ENCODE results near the gene DYNLT3. TPM values are rescaled to one million over a fixed set of nuclear protein-coding genes. Genes with fewer than 3 reads are reported as not detected.

Gene DYNLT3
- total RNA-seq, 1 experiment from 2014 or later = 50.9 TPM

DNA sequence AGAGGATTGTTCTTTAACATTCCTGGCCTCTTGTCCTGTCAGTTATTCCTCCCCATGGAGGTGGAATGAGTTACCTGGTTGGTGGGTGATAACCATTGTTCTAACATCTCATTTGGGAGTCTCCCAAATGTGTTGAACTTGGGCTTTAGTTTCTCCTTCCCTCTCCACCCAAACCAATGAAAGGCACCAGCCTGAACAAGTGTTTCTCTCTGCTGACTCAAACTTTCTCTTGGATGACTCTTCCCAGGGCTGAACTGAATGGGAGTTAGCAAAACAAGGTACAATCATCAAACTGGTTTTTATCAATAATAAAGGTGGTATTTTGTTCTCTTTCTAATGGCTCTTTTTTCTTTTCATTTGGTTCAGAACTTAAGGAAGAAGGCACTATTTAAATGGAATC lies 2.7 kb downstream of the DYNLT3 start:
- DNase-seq (ENCODE audit: low read depth) = no peak

DNA sequence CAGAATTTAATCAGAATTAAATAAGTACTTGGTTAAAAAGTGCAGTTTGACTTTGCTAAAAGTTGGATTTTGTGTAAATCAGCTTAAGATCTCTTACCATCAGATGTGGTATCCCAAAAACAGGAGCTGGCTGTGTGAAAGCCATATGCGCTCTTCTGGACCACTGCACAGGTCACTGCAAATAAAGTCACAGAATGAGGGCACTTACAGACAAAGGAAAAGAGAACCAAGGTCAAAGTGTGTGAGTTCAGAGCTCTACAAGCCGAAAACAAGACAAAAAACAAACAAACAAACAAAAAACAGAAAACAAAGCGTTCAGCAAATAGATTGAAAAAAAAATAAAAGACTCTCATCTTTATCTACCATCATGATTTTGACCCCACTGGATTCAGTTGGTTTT lies 6.4 kb downstream of the DYNLT3 start:
- DNase-seq (ENCODE audit: low read depth) = no peak

DNA sequence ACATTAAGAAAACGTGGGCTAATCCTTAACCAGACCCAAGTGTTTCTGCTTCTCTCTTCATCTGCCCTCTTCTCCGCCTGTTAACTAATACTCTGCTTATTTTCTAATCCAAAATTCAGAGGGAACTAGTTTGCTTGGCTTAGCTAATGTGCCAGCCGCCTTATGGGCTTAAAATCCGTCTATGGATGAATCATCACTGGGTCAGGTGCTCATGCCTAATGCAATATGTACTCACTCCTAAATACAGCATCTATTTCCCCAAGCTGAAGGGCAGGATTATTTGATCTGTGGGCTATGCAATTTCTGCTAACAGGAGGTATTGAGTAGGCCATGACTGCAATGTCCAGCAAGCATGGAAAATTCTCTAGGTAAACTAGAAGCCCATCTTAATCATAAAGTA lies 12.4 kb downstream of the DYNLT3 start:
- no peak for DNase-seq (ENCODE audit: low read depth)

DNA sequence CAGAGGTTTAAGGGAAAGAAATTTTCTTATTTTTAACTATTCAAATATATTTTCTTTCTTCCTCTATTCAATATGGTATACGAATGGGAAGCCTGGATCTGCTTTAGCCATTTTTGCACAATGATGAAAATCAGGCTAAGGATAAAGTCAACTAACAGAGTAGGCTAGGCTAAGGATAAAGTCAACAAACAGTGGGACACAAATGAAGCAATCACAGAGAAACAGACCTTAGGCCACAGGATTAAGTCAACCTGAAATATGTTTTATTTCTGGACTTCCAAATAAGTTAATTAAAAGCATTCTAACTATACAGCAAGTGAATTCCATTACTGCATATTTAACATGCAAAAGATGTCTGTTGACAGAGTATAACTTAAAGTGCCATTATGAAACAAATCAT lies 17.0 kb downstream of the DYNLT3 start:
- no peak for DNase-seq (ENCODE audit: low read depth)

DNA sequence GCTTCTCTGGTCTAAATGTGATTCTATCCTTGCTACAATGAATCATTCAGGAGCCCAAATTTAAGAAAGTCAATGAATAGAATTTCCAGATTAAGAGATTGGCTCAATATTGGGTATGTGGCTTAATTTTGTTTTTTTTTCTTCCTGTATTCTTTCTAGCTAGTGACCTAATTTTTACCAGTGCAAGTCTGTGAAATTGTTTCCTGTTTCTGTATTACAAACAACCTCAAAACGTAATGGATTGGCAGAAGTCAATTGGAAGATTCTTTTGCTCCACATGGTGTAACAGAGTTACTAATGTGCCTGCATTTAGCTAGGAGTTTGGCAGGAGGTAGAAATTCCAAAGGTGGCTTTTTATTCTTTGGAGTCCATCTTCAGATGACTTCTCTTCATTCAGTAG lies 17.6 kb downstream of the DYNLT3 start:
- DNase-seq (ENCODE audit: low read depth) = no peak

DNA sequence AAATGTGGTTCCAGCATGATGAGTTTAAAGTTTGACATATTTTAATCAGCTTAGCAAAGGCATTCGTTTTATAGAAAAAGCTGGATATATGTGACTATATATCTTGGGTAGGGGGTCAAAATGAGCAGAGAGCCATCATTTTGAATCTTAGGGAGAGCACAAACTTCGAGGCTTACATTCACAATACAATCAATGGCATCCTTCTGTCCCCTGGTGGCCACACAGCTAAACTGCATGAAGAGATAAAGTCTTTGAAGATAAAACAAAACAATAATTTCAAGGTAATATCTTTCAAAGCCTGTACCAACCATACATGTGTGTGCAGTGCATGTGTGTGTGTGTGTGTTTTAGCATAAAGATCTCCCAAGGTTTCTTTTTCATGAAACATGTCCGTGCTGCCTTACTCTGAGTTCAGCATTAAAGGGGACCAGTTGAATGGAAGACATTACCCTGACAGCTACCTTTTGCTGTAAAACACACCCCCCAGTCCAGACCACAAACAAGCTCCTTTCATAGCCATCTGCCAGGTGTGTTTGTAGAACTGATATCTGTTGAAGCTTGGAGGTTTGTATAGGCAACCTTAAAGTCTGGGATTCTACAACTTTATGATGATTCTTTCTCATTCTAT lies 22.0 kb downstream of the DYNLT3 start:
- peak; percentile 29 for DNase-seq (ENCODE audit: low read depth)

DNA sequence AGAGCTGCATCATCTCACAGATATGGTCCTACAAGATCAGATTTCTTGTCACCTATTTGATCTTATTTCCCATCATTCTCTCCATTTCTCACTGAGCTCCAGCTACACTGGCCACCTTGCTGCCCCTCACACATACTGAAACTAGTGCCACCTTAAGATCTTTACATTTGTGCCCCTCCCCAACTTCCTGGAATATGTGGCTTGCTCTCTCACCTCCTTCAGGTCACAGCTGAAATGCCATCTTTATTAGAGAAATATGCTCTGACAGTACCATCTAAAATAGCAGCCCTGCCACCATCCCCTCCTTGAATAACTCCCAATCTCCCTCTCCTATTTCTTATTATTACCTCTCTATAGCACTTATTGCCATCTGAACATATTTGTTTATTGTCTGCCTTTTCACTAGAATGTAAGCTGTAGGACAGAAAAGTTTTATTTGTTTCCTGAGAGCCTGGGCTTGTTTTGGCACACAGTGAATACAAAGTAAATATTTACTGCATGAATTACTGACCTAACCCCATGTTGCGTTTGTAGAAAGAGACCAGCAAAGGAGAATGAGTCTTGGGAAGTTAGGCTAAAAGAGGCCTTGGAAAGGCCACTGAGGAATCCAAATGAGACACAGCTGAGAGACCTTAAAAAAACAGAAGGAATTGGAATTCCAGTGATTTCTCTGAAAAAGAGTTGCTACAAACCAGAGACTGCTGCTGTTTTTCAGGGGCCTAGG lies 22.7 kb downstream of the DYNLT3 start:
- no peak for DNase-seq (ENCODE audit: low read depth)

DNA sequence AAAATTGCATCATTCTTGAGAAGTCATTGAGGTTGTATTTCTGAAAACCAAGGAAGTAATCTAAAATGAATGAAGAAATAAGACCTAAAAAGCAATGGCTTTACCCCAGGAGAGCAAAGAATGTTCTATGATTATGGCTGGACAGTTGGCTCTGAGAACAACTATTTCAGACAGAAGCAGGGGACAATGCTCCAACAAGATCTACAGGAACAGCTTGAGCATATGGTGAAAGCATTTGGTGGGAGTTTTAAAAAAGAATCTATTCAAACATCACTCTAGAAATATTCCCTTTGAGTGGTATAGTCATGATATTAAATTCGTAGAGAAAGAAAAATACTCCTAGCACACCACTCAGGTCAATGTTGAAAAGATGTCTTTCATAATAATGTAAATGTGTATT lies 26.7 kb downstream of the DYNLT3 start:
- no peak for DNase-seq (ENCODE audit: low read depth)

DNA sequence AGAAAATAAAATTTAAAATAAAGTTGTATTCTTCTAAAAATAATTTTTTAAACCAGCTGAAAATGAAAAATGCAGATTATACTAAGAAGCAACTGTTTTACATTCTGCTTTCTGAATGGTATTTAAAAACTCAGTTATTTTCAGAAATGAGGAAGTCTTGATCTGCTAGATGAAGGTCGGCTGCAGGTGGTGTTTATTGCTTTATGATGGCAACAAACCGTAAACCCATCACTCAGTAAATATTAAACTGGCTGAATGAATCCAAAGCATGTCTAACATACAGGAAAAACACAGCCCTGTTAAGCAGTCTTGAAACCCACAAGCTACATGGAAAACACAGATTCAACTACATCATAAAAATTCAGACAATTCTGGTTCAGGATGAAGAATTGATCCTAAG lies 29.3 kb downstream of the DYNLT3 start:
- DNase-seq (ENCODE audit: low read depth) = no peak

DNA sequence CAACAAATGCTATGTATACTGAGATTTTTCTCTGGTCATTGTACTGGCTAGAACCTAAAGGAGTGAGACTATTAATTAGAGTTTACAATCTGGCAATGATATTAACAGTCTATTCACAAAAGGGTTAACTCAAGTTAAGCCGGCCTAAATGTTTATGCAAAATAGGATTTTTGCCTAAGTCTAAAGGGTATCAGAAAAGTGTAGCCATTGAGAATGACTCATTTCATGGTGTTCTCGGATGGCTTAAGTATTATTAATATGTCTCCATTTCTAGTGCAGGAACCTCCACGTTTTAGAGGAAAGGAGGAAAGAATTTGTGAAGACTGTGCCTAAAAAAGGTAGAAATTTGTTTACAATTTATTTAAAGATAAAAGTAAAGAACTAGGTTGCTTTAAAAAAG lies 29.8 kb downstream of the DYNLT3 start:
- DNase-seq (ENCODE audit: low read depth) = no peak

DNA sequence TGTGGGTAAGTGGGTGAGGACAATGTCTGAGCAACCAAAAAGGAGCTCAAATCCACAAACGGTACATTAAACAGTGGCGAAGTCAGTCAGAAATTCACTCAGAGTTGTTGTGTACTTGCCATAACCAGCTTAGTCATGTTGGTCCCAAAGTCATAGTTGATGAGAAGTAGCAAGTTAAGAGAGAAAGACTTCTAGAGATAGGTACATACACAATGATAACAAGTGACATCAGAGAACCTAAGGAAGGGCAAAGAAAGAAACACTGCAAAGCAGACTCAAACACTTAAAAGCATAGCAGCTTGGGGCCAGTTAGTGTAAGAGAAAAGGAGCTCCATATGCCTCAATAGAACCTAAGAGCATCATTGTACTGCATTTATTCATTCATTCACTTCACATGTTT lies 30.2 kb downstream of the DYNLT3 start:
- DNase-seq (ENCODE audit: low read depth) = no peak

DNA sequence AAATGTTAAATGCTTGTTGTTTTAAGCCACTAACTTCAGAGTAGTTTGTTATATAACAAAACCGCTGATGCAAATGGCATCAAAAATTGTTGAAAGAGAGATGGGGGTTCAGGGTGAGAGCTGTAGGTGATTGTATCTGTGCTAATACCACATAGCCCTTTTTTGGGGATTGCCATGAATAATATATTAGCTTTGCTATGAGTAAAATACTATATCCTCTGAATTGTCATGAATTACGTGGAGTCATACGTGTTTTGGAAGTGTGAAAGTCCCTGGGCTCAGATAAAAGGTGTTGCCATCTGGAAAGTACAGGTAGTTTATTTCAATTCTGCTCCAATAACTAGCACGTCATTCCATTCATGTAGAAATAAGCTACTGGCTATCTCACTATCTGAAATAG lies 30.6 kb downstream of the DYNLT3 start:
- no peak for DNase-seq (ENCODE audit: low read depth)

DNA sequence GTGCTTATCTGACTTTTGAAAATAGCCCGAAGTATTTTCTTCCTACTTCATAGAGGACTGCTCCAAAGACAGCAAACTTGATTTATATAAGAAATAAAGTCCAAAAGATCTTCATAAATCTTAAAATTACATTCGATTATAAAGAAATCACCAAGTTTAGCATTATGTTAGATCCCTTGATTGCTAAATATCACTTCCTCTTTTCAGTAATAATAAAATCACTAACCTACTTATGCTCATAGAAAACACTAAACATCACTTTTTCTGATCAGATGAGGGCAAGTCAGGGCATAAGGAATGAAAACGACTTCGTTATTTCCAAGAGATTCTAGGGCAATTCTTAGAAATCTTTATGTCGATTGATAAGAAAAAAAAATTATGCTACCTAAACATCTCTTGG lies 32.0 kb downstream of the DYNLT3 start:
- DNase-seq (ENCODE audit: low read depth) = no peak

DNA sequence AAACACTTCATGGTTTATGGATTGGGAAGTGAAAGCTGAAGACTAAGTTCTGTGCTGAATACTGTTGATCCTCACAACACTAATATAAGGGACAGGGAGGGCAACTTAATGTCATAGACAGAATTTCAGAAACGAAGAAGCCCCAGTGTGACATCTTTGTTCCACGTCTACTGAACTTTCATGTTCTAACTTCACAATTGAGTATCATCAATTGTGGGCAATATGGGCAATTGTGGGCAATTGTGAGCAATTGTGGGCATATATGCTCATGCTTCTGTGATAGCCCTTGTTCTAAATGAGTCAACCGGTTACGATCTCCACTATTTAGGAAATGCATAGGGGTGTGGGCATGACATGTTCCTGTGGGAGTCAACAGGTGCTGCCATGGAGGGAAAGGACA lies 33.8 kb downstream of the DYNLT3 start:
- DNase-seq (ENCODE audit: low read depth) = no peak

DNA sequence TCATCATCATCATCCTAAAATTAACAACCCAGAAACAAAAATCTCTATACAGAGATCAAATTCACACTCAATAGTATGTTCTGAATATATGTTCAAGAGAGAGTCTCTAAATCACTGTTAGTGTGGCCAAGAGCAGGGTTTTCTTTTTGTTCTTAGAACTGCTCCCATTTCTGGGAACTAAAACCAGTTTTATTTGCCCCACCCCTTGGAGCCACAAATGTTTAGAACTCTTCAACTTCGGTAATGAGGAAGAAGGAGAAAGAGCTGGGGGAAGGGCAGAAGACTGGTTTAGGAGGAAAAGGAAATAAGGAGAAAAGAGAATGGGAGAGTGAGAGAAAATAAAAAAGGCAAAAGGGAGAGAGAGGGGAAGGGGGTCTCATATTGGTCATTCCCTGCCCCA lies 35.3 kb downstream of the DYNLT3 start:
- no peak for DNase-seq (ENCODE audit: low read depth)

DNA sequence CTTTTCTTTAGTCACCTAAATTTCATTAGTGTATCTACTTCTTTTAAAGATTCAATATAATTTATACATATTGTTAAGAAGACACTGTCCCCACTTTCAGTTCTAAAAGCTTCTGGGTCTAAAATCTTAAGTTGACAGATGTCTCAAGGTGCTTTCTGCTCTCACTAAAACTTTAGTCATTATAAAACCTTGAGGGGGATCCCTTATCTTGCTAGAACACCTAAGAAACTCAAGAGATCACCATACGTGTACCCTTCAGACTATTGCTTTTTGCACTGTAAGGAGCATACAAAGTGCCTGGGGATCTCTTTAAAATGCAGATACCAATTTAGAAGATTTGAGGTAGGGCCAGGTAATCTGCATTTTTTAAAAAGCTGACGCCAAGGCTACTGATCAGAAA lies 37.4 kb downstream of the DYNLT3 start:
- no peak for DNase-seq (ENCODE audit: low read depth)

DNA sequence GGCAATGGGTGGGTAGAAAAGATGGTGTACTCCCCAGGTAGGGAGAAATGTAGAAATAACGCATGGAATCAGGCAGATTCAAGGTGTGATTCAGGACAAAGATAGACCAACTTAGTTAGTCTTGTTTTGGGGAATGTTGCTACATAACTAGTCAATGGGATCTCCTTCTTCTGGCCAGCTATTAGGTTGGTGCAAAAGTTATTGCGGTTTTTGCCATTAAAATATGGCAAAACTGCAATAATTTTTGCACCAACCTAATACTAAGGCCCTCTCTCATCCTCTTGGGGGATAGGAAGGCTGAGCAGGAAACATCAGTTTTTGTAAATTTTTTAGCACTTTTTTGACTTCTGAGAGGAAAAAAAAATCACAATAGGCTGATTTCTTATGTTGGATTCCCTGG lies 44.3 kb downstream of the DYNLT3 start:
- DNase-seq (ENCODE audit: low read depth) = no peak

DNA sequence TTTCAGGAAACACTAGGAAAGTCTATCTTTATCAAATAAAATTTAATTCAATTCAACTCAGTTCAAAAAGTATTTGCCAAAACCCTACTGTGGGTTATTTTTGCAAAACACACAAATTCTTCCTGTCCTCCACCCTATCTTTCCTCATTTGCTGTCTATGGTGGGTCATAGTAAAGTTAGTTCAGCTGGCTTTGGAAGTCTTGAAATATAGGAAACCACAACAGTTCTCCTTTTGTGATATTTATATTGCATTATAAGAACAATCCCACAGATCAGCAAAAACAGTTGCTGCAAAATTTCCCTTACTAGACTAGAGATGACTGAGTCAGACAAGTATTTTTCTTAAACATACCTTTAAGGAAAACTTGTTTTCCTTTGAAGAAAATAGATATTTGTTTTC lies 45.3 kb downstream of the DYNLT3 start:
- DNase-seq (ENCODE audit: low read depth) = peak; percentile 56

DNA sequence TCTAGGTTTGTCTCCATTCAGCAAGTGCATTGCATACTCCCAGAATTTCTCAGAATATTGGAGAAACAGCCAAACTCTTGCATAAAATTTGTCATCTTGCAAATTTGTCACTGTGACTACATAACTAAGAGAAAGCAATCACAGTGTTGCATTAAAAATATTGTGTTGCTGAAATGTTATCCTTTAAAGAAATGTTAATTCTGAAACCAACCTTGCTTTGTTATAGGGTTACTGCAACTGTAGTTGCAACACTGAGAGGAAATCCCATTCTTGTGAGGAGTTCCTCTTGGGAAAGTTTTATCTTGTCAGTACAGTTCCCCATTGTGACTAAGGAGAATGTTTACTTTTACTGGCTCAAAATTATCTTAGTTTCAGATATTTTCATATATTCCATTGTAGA lies 46.7 kb downstream of the DYNLT3 start:
- DNase-seq (ENCODE audit: low read depth) = no peak

DNA sequence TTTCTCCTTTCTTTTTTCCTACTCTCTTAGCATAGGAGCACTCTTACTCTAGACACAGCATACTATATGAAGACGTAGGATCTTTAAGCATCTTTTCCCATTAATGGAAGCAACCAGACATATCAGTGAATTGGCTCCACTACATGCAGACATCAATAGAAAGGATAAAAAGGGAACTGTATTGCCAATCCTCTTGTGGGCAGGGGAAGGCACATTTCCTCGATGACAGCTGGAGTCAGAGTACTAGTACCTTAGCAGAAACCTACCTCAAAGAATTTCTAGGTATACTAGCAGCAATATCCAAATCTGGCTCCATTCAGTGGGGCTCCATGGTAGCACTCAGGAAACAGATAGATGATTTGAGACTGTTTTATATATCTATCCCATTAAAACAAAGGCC lies 47.4 kb downstream of the DYNLT3 start:
- DNase-seq (ENCODE audit: low read depth) = no peak

DNA sequence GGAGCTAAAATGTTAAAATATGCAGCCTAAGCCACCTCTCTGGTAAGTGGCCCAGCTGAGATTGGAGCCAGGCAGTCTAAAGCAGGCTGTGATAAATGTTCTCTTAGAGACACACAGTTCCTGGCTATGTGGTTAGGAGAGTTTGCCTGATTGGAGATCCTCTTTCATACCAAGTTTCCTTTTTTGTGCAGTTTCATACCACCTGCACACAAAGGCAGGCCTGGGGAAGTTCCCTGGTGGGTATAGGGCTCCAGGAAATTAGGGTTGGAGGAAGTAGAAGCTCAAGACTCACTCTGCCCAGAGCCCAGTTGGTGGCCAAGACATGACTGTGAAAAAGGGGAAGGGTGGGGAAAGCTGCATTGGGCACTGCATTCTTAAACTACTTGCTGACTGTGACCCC lies 50.6 kb downstream of the DYNLT3 start:
- DNase-seq (ENCODE audit: low read depth) = no peak

DNA sequence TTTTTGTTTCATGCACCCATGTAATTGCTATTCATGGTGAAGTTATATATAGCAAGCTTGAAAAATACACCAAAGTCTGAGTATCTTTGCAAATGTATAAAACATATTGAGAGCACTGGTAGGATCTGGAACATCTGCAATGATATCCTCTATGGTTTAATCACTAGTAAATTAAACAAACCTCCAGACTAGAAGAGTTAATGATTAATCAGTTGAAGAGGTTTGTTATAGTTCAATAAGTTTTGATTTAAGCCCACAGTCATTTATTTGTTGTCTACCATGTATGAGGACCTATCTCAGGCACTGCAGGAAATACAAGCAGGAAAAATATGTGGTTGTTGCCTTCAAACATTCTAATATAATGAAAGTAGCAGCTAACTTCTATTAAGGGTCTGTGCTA lies 51.1 kb downstream of the DYNLT3 start:
- DNase-seq (ENCODE audit: low read depth) = no peak

All from LHCN-M2 (cell line).